Measurements from ENCODE around the gene CDC7. TPM values are rescaled to one million over a fixed set of nuclear protein-coding genes. Genes with fewer than 3 reads are reported as not detected.

CDC7 gene
- polyA plus RNA-seq, 1 of the 3 experiments (the other 2 are of a cell fraction) = 2.6 TPM

DNA sequence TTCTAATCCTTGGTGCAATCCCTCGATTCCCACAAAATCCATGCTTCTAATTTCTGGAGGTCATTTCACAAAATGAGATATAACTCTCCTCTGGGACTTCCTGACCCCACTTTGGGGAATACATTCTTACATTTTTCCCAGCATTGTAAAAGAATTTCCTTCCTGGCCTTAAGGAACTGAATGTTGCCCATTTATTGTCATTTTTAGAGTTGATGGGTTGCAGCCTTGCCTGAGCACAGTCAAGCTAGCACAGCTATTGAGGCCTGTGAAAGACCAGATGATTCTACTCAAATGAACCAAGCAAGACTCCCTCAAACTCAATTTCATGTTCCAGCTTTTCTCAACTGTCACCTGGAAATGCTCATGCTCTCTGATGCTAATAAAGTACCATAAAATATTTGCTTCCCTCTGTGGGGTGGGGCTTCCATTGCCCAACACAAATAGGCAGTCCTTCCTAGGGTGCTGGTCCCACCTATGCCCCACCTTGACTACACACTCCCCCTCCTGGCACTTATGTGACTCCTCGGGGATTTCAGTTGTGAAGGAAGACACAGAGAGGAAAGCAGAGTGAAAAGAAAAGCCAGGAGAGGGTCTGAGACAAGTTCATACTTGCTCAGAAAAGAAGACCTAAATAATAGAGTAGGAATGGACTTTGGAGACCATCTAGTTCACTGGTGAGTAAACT, 24.0 kb upstream of the CDC7 start:
- Histone ChIP-seq H3K27ac (ENCODE audit: low read depth in 2 of 2, low read length in 1 of 2) (no peak overlapping the region), H2AFZ (ENCODE audit: low read depth) (no peak overlapping the region), H3K9me2 (no peaks in the 10 kb centered on the region), H3K9me3 (no peaks in the 10 kb centered on the region), H3K79me2 (ENCODE audit: insufficient read depth) (no peaks in the 10 kb centered on the region), H4K20me1 (ENCODE audit: insufficient read depth) (no peaks in the 10 kb centered on the region), H3K27me3 (ENCODE audit: insufficient read depth) (no peaks in the 10 kb centered on the region; the same call in 1 of the 2 replicates), H3K36me3 (replicated peaks in 1 of 2; ENCODE audit: control insufficient read depth in 1 of 2, insufficient read depth in 2 of 2, low read length in 1 of 2) (no peaks in the 10 kb centered on the region), H3K4me3 (ENCODE audit: low read depth in 2 of 2, low read length in 1 of 2) (no peak overlapping the region), H3K4me2 (no peak overlapping the region), H3K9ac (no peak overlapping the region), H3K4me1 (ENCODE audit: control insufficient read depth in 1 of 2, insufficient read depth in 2 of 2, low read depth in 1 of 2, low read length in 1 of 2) (no peaks in the 10 kb centered on the region), H3F3A (replicated peaks; ENCODE audit: insufficient read depth) (no peaks in the 10 kb centered on the region)
- DNase-seq = no peak
- ChIA-PET CTCF (no interaction called here), POLR2A (no interaction called here)
- TF ChIP-seq JUND (IDR thresholded peaks at IDR 0.05) (no peak), FOSL2 (IDR thresholded peaks at IDR 0.05; ENCODE audit: borderline replicate concordance, low read depth) (no peak), FOXM1 (IDR thresholded peaks at IDR 0.05; ENCODE audit: low read depth) (no peak), FOXJ3 (CRISPR knock-in tag; IDR thresholded peaks at IDR 0.05) (no peak), NRF1 (IDR thresholded peaks at IDR 0.05; ENCODE audit: low read depth, low read length) (no peak), NFIC (IDR thresholded peaks at IDR 0.05; ENCODE audit: borderline replicate concordance) (no peak), MEF2A (IDR thresholded peaks at IDR 0.05; ENCODE audit: borderline replicate concordance, low read depth) (no peak), GATA2 (CRISPR knock-in tag; IDR thresholded peaks at IDR 0.05) (no peak), CHD2 (IDR thresholded peaks at IDR 0.05; ENCODE audit: low read length, partially characterized antibody) (no peak), TEAD4 (IDR thresholded peaks at IDR 0.05; ENCODE audit: borderline replicate concordance, insufficient read depth) (no peak)
- TF ChIP-seq, protein P1, sequence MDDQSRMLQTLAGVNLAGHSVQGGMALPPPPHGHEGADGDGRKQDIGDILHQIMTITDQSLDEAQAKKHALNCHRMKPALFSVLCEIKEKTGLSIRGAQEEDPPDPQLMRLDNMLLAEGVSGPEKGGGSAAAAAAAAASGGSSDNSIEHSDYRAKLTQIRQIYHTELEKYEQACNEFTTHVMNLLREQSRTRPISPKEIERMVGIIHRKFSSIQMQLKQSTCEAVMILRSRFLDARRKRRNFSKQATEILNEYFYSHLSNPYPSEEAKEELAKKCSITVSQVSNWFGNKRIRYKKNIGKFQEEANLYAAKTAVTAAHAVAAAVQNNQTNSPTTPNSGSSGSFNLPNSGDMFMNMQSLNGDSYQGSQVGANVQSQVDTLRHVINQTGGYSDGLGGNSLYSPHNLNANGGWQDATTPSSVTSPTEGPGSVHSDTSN (IDR thresholded peaks at IDR 0.05) = no peak
- 8% methylated on average over 2 of the region's 2 CpGs for WGBS (ENCODE audit: low lambda C conversion rate)

DNA sequence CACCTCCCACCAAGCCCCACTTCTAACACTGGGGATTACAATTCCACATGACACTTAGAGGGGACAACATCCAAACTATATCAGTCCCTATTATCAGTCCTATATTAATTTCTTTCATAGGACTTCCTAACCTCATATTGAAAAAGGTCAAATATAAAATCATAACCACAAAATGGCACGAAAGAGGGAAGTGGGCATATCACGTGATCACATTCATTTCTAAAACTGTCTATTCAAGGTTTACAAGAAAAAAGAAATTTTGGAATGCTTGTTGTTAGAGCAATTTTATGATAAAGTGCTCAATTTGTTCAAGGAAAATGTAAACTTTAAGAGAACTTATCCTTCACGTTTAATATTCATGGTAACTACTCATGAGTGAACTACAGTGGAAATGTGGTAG, 13.2 kb upstream of the CDC7 start:
- Histone ChIP-seq H4K20me1 (ENCODE audit: insufficient read depth) (no peaks in the 10 kb centered on the region), H3K36me3 (replicated peaks in 1 of 2; ENCODE audit: control insufficient read depth in 1 of 2, insufficient read depth in 2 of 2, low read length in 1 of 2) (no peaks in the 10 kb centered on the region), H3K79me2 (ENCODE audit: insufficient read depth) (no peaks in the 10 kb centered on the region), H3K4me2 (no peak overlapping the region), H3K4me3 (ENCODE audit: low read depth in 2 of 2, low read length in 1 of 2) (no peak overlapping the region), H3K9me3 (no peaks in the 10 kb centered on the region), H2AFZ (ENCODE audit: low read depth) (no peak overlapping the region), H3K9me2 (no peaks in the 10 kb centered on the region), H3K4me1 (ENCODE audit: control insufficient read depth in 1 of 2, insufficient read depth in 2 of 2, low read depth in 1 of 2, low read length in 1 of 2) (no peaks in the 10 kb centered on the region; a peak in 1 of 4 replicates), H3K27me3 (ENCODE audit: insufficient read depth) (no peaks in the 10 kb centered on the region), H3K27ac (ENCODE audit: low read depth in 2 of 2, low read length in 1 of 2) (no peak overlapping the region), H3K9ac (no peak overlapping the region), H3F3A (replicated peaks; ENCODE audit: insufficient read depth) (no peaks in the 10 kb centered on the region)
- WGBS (ENCODE audit: low lambda C conversion rate) = 19% methylated on average over 3 of the region's 3 CpGs
- ChIA-PET POLR2A (no interaction called here), CTCF (interaction anchor here (1.4 kb wide), 1 partner anchor 322 kb away, joined by 3 read pairs; no protein-coding TSS in a partner anchor)
- no peak for DNase-seq
- TF ChIP-seq, protein P2, sequence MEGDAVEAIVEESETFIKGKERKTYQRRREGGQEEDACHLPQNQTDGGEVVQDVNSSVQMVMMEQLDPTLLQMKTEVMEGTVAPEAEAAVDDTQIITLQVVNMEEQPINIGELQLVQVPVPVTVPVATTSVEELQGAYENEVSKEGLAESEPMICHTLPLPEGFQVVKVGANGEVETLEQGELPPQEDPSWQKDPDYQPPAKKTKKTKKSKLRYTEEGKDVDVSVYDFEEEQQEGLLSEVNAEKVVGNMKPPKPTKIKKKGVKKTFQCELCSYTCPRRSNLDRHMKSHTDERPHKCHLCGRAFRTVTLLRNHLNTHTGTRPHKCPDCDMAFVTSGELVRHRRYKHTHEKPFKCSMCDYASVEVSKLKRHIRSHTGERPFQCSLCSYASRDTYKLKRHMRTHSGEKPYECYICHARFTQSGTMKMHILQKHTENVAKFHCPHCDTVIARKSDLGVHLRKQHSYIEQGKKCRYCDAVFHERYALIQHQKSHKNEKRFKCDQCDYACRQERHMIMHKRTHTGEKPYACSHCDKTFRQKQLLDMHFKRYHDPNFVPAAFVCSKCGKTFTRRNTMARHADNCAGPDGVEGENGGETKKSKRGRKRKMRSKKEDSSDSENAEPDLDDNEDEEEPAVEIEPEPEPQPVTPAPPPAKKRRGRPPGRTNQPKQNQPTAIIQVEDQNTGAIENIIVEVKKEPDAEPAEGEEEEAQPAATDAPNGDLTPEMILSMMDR (IDR thresholded peaks at IDR 0.05) = no peak
- no peak for TF ChIP-seq FOXM1 (IDR thresholded peaks at IDR 0.05; ENCODE audit: low read depth)
- no peak for TF ChIP-seq SMC3 (IDR thresholded peaks at IDR 0.05; ENCODE audit: low read depth, low read length)
- no peak for TF ChIP-seq FOXJ3 (CRISPR knock-in tag; IDR thresholded peaks at IDR 0.05)
- TF ChIP-seq YY1 (IDR thresholded peaks at IDR 0.05; ENCODE audit: low read depth) = no peak
- TF ChIP-seq, protein P3, sequence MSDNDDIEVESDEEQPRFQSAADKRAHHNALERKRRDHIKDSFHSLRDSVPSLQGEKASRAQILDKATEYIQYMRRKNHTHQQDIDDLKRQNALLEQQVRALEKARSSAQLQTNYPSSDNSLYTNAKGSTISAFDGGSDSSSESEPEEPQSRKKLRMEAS (IDR thresholded peaks at IDR 0.05; ENCODE audit: low read depth) = no peak
- TF ChIP-seq POLR2AphosphoS5 (IDR thresholded peaks at IDR 0.05; ENCODE audit: low read depth, low read length) = no peak
- no peak for TF ChIP-seq RAD21 (IDR thresholded peaks at IDR 0.05; ENCODE audit: low read length)

All from SK-N-SH (cell line).